Stimulated activated CD4-positive, alpha-beta T cell treated with anti-CD3 and anti-CD28 coated beads, Interleukin-12 subunit alpha, Interleukin-12 subunit beta, amount 100 ng/mL, for 48 hours (primary cell): ENCODE results near the gene INPP4B.

Experiments
- DNase-seq, 3 donors: peaks; one replicate each; pipeline ENCODE4 v3.0.0-alpha.2; 2020; ENCODE audit warnings: low read depth in 2 of 3, low spot score in 1 of 3

Gene INPP4B

DNA sequence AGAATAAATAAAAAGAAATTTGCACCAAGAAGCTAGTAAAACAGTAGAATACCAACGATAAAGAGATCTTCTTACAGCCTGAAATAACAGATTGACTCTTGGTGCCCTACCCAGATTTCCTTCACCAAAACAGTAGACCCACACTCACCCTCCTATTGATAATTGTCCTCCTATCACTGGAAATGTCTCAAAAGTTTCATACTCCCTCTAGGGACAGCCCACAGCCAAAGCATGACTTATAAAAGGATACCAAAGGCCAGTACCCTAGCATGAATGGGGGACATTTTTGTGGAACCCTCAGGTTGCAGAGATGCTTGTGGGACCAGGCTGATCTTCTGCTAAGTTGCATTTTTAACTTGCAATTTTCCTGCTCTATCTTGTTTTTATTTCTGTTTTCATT lies 104.1 kb downstream of the INPP4B start:
- no peak for DNase-seq

- no peak for DNase-seq
These were observed 117.9 kb downstream of the INPP4B start for GRCh38 chr4:142728233-142728632.

DNA sequence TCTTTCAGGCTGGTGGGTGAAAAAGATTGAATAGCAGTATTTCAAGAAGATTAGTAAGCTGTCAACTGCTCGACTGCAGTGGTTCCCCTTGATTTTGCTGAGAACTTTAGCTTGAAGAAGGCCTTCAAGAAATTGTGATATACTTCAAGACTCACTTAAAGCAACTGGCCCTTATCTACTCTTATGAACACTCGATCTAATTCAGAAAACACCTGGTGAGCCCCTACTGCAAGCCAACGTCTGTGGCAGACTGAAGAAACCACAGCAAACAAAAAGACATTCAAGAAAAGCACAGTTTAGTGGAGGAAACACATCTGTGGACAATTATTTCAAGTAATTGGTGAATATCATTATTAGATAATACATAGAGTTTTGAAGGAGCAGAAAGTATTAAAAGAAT lies 119.0 kb downstream of the INPP4B start:
- DNase-seq: no peak

- no peak for DNase-seq
These were observed 120.2 kb downstream of the INPP4B start for GRCh38 chr4:142725886-142726285.

DNA sequence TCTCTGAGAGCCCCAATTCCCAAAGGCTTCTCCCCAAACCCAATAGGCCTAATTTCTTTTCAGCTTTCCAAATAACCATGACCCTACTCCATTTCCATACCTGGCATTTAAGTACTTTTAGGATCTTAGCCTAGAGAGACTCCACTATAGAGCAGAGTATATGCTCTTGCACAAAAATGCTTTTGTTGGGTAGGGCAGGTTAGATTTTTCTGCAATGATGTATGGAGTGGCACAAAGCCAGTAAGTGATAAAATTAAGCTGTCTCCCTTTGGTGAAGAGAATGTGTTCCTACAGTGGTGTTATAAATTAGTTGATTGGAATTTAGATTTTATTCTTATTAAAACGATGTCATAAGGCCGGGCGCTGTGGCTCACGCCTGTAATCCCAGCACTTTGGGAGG lies 124.9 kb downstream of the INPP4B start:
- DNase-seq: no peak

GRCh38 chr4:142719854-142720541 lies 126.1 kb downstream of the INPP4B start:
- DNase-seq: no peak

GRCh38 chr4:142718981-142719380 lies 127.1 kb downstream of the INPP4B start:
- DNase-seq: no peak

GRCh38 chr4:142715727-142716126 lies 130.4 kb downstream of the INPP4B start:
- no peak for DNase-seq

- DNase-seq: no peak
These were observed 132.6 kb downstream of the INPP4B start for GRCh38 chr4:142713282-142714030.

GRCh38 chr4:142708231-142708630 lies 137.9 kb downstream of the INPP4B start:
- DNase-seq: no peak

GRCh38 chr4:142707401-142707800 lies 138.7 kb downstream of the INPP4B start:
- DNase-seq: no peak

- DNase-seq: no peak
These were observed 139.7 kb downstream of the INPP4B start for GRCh38 chr4:142706381-142706780.

GRCh38 chr4:142705820-142706219 lies 140.3 kb downstream of the INPP4B start:
- DNase-seq: no peak

DNA sequence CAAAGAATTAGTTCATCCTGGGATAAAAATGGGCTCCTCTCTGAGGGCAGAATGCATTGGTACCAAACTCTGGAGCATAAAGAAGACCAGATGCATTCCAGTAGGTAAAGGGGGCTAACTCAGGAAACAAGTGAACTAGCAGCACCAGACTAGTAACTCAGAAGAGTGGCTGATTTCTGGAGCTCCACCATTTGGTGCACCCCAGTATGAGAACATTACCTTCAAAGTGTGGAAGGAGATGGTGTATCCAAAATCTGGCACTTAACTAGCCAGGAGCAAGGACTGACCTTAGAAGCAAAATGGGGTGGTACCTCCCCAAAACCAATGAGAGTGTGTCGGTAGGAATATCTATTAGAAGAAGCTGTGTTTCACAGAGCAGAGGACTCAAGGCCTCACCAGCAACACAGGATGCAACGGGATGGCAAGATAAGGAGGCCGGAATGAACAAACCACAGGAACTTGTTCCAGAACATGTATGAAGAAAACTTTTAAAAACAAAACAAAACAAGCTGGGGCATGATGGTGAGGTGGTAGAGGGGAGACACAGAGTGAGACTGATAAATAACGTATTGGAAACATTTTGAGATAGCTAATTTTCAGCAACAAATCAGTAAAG lies 142.3 kb downstream of the INPP4B start:
- no peak for DNase-seq

DNA sequence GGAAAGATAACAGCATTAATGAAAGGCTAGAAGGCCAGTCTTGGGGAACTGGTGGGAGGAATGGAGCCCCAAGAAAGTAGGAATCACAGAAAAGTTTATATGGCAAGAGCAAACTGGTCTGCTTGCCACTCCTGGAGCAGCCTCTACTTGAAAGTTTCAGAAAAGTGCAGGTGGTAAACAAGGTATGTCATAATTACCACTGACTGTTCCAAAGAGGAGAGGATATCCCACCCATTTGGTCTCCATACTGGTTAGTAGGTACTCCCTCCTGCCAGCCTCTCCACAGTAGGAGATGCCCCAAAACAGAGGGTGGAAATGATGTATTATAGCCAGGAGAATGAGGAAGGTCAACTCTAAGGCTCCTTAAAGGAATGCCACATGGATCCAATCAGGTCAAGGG lies 145.1 kb downstream of the INPP4B start:
- no peak for DNase-seq

GRCh38 chr4:142700531-142700930 lies 145.6 kb downstream of the INPP4B start:
- no peak for DNase-seq

DNA sequence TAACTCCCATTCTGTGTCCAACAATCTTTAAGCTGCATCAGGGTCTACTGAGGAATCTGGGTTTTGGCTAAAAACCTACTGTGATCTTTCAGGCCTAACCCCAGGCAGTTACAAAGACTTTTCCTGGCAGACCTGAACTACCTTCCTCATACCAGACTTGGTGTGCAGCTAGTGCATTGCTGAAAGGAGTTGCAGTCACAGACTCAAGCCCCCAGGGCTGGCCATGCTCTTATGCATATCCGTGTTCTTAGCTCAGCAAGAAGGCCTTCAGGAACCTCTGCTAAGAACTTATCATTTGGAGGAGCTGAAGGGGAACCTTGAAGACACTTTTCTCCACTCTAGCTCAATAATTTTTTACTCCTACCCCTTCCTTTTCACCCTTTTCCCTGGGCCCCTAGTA lies 147.5 kb downstream of the INPP4B start:
- no peak for DNase-seq

GRCh38 chr4:142697928-142698327 lies 148.2 kb downstream of the INPP4B start:
- DNase-seq: no peak

DNA sequence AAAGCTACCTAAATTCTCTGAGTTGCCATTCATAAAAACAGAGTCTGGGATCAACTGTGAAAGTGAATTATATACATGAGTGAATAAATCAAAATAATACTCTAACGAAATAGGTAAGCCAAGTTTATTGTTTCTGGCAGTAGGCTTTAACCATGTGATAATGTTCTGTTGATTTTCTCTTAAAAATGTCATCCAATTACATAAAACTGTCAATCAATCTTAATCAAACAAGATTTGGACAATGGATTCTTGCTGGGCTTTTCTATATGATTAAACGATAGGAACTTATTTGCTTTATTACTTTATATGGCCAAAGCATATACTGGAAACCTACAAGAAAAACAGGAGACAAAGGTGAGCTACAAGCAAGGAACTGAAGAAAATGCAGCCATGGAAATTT lies 148.8 kb downstream of the INPP4B start:
- DNase-seq: no peak

GRCh38 chr4:142696334-142697122 lies 149.6 kb downstream of the INPP4B start:
- DNase-seq: no peak

DNA sequence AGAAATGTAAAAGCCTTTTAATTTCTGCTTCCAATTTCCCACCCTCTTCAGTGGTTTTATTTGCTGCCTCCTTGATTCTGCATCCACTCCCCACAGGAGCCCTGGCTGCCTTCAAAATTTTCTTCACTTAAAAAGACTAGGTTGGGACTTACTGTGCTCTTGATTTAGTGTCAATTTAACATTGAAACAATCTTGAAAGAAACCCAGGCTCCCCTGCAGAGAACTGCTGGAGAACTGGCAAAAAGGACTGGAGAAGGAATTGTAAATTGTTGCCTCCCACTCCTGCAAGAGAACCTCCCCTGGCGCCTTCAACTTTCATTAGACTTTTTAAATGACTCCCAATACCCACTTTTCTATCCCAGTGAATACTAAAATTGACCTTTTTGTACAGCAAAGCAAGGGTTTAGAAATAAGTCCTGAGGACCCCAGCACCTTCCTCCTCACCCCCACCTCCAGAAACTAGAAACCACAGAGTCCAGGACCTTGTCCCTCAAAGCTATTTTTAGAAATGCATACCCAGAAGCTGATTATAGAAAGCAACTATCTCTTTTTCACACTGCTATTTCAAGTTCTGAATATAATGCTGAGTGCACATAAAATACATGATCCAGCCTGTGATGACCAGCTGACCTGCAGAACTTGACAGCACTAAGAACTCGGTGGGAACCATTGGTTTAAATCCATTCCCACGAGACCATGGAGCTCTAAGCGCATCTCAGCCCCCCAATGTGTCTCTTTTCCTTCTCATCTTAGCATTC lies 155.5 kb downstream of the INPP4B start:
- DNase-seq: no peak
